ENCODE data around the gene VIM.

Gene VIM

GRCh38 chr10:17255512-17255911, 27.5 kb downstream of the VIM start:
- no peaks in the 10 kb centered on the region for H3K9me2 ChIP-seq (ENCODE audit: low read depth, low read length)
- no peak for TF ChIP-seq CTCF (IDR thresholded peaks at IDR 0.05; ENCODE audit: low read length)
- no peak for TF ChIP-seq EZH2 (IDR thresholded peaks at IDR 0.05; ENCODE audit: borderline replicate concordance, low read length)
- H3K27me3 ChIP-seq (ENCODE audit: insufficient read depth, low read length): no peaks in the 10 kb centered on the region
- H3K79me2 ChIP-seq (ENCODE audit: insufficient read depth, low read length): no peaks in the 10 kb centered on the region
- no peaks in the 10 kb centered on the region for H3K4me1 ChIP-seq (ENCODE audit: insufficient read depth, low read length, severe bottlenecking)
- H3F3A ChIP-seq (ENCODE audit: insufficient read depth, low read length): no peaks in the 10 kb centered on the region
- no peak overlapping the region for H3K9ac ChIP-seq (ENCODE audit: low read length)
- H4K20me1 ChIP-seq (ENCODE audit: insufficient read depth, low read length): no peaks in the 10 kb centered on the region
- no peak overlapping the region for H2AFZ ChIP-seq (ENCODE audit: low read length)
- H3K36me3 ChIP-seq (ENCODE audit: insufficient read depth, low read length): no peaks in the 10 kb centered on the region
- H3K4me3 ChIP-seq (ENCODE audit: low read depth, low read length, poor library complexity, severe bottlenecking): no peak overlapping the region
- H3K27ac ChIP-seq (ENCODE audit: low read depth, low read length, poor library complexity, severe bottlenecking): no peak overlapping the region
- no peaks in the 10 kb centered on the region for H3K9me3 ChIP-seq (ENCODE audit: low read length)
- no peak overlapping the region for H3K4me2 ChIP-seq (ENCODE audit: low read length)

GRCh38 chr10:17256051-17256450, 28.0 kb downstream of the VIM start:
- H3K9ac ChIP-seq (ENCODE audit: low read length): no peak overlapping the region
- TF ChIP-seq EZH2 (IDR thresholded peaks at IDR 0.05; ENCODE audit: borderline replicate concordance, low read length) (no peak), CTCF (IDR thresholded peaks at IDR 0.05; ENCODE audit: low read length) (no peak)
- no peaks in the 10 kb centered on the region for H3K4me1 ChIP-seq (ENCODE audit: insufficient read depth, low read length, severe bottlenecking)
- no peak overlapping the region for H3K4me2 ChIP-seq (ENCODE audit: low read length)
- no peaks in the 10 kb centered on the region for H3K36me3 ChIP-seq (ENCODE audit: insufficient read depth, low read length)
- no peaks in the 10 kb centered on the region for H3K79me2 ChIP-seq (ENCODE audit: insufficient read depth, low read length)
- no peaks in the 10 kb centered on the region for H3K27me3 ChIP-seq (ENCODE audit: insufficient read depth, low read length)
- no peaks in the 10 kb centered on the region for H3K9me3 ChIP-seq (ENCODE audit: low read length)
- H3K9me2 ChIP-seq (ENCODE audit: low read depth, low read length): no peaks in the 10 kb centered on the region
- no peaks in the 10 kb centered on the region for H4K20me1 ChIP-seq (ENCODE audit: insufficient read depth, low read length)
- H3K27ac ChIP-seq (ENCODE audit: low read depth, low read length, poor library complexity, severe bottlenecking): no peak overlapping the region
- H3K4me3 ChIP-seq (ENCODE audit: low read depth, low read length, poor library complexity, severe bottlenecking): no peak overlapping the region
- no peak overlapping the region for H2AFZ ChIP-seq (ENCODE audit: low read length)
- no peaks in the 10 kb centered on the region for H3F3A ChIP-seq (ENCODE audit: insufficient read depth, low read length)

- Histone ChIP-seq H3K27ac (ENCODE audit: low read depth, low read length, poor library complexity, severe bottlenecking) (no peak overlapping the region), H3K4me2 (ENCODE audit: low read length) (no peak overlapping the region), H3K79me2 (ENCODE audit: insufficient read depth, low read length) (no peaks in the 10 kb centered on the region), H4K20me1 (ENCODE audit: insufficient read depth, low read length) (no peaks in the 10 kb centered on the region), H3K4me3 (ENCODE audit: low read depth, low read length, poor library complexity, severe bottlenecking) (no peak overlapping the region), H3K27me3 (ENCODE audit: insufficient read depth, low read length) (no peaks in the 10 kb centered on the region), H2AFZ (ENCODE audit: low read length) (no peak overlapping the region), H3F3A (ENCODE audit: insufficient read depth, low read length) (no peaks in the 10 kb centered on the region), H3K9ac (ENCODE audit: low read length) (no peak overlapping the region), H3K9me3 (ENCODE audit: low read length) (no peaks in the 10 kb centered on the region), H3K36me3 (ENCODE audit: insufficient read depth, low read length) (no peaks in the 10 kb centered on the region), H3K9me2 (ENCODE audit: low read depth, low read length) (no peaks in the 10 kb centered on the region), H3K4me1 (ENCODE audit: insufficient read depth, low read length, severe bottlenecking) (no peaks in the 10 kb centered on the region)
- TF ChIP-seq EZH2 (IDR thresholded peaks at IDR 0.05; ENCODE audit: borderline replicate concordance, low read length) (no peak), CTCF (IDR thresholded peaks at IDR 0.05; ENCODE audit: low read length) (no peak)
Measured at GRCh38 chr10:17256627-17257026, 28.6 kb downstream of the VIM start.
